Keratinocyte (primary cell): ENCODE measurements around the gene TFPI.

ENCODE experiments used
- EZH2 ChIP-seq: IDR thresholded peaks from one replicate; pipeline ENCODE4 v1.6.1; 2012; ENCODE audit warnings: inconsistent platforms, mild to moderate bottlenecking, low read length, moderate library complexity
- TF ChIP-seq, protein P1 (sequence below), 3 experiments: IDR thresholded peaks in 1 of 3; conservative IDR thresholded peaks in 1 of 3; optimal IDR thresholded peaks in 1 of 3; 2 replicates in 2 of 3; 3 replicates in 1 of 3; pipeline versions ENCODE3 to v1.5.1; 2011; ENCODE audit warnings: low read length in 3 of 3, mild to moderate bottlenecking in 3 of 3, moderate library complexity in 2 of 3, control low read depth in 1 of 3, inconsistent platforms in 1 of 3; ENCODE audit not compliant: insufficient read depth in 2 of 3; ENCODE audit errors: extremely low read depth in 1 of 3

GRCh38 chr2:187590175-187590574 lies 35.9 kb upstream of the TFPI start:
- TF ChIP-seq, protein P1, sequence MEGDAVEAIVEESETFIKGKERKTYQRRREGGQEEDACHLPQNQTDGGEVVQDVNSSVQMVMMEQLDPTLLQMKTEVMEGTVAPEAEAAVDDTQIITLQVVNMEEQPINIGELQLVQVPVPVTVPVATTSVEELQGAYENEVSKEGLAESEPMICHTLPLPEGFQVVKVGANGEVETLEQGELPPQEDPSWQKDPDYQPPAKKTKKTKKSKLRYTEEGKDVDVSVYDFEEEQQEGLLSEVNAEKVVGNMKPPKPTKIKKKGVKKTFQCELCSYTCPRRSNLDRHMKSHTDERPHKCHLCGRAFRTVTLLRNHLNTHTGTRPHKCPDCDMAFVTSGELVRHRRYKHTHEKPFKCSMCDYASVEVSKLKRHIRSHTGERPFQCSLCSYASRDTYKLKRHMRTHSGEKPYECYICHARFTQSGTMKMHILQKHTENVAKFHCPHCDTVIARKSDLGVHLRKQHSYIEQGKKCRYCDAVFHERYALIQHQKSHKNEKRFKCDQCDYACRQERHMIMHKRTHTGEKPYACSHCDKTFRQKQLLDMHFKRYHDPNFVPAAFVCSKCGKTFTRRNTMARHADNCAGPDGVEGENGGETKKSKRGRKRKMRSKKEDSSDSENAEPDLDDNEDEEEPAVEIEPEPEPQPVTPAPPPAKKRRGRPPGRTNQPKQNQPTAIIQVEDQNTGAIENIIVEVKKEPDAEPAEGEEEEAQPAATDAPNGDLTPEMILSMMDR (optimal IDR thresholded peaks at IDR 0.05 in 1 of 3, IDR thresholded peaks at IDR 0.05 in 1 of 3, conservative IDR thresholded peaks at IDR 0.05 in 1 of 3; ENCODE audit: extremely low read depth in 1 of 3, insufficient read depth in 2 of 3, low read length in 3 of 3), result no peak
- TF ChIP-seq EZH2, result no peak
